Measurements from ENCODE around the gene TMEM272. TPM values are rescaled to one million over a fixed set of nuclear protein-coding genes. Genes with fewer than 3 reads are reported as not detected.

The TMEM272 gene
- total and polyA plus RNA-seq, 2 donors (not counting 1 experiment from before 2014, with no cell fraction given), result not detected

- peak; percentile 89 for DNase-seq
- H4K20me1 ChIP-seq (ENCODE audit: control insufficient read depth, insufficient read depth, low read length, poor library complexity, severe bottlenecking), result no peaks in the 10 kb centered on the region
- no peaks in the 10 kb centered on the region for H3K27me3 ChIP-seq (replicated peaks in 1 of 4; ENCODE audit: control extremely low read depth in 1 of 4, control insufficient read depth in 3 of 4, insufficient read depth in 4 of 4, low read length in 3 of 4)
- peak; percentile 89 for ATAC-seq (ENCODE audit: low read depth)
- H3K36me3 ChIP-seq (replicated peaks in 1 of 2; ENCODE audit: control extremely low read depth in 1 of 2, control insufficient read depth in 1 of 2, extremely low read depth in 1 of 2, insufficient read depth in 2 of 2, low read length in 1 of 2), result no peaks in the 10 kb centered on the region
- peak overlapping the region; percentile 75 for H2AFZ ChIP-seq (ENCODE audit: insufficient read depth, low read depth, low read length, poor library complexity, severe bottlenecking)
- Mint-ChIP-seq H3K27ac (peak overlapping the region; percentile 73), H3K9me3 (ENCODE audit: insufficient read depth) (no peaks in the 10 kb centered on the region), H3K4me1 (peaks cover 32% of the 10 kb centered on the region), H3K4me3 (peak overlapping the region; percentile 7), H3K27me3 (no peaks in the 10 kb centered on the region)
- ChIA-PET POLR2A (interaction anchor here (0.5 to 0.9 kb wide), 3 partner anchors 19 to 387 kb away, joined by 3 to 8 read pairs (median 6); no protein-coding TSS in a partner anchor), CTCF (interaction anchor here (0.6 to 5.8 kb wide), 40 partner anchors 8 to 440 kb away, joined by 3 to 125 read pairs (median 3); partner anchors contain the start of genes ALG11, NEK3, NEK5 and TMEM272)
- H3K9ac ChIP-seq (ENCODE audit: low read length), result peak overlapping the region; percentile 26
- no peaks in the 10 kb centered on the region for H3K9me3 ChIP-seq (ENCODE audit: control extremely low read depth in 1 of 3, control insufficient read depth in 2 of 3, insufficient read depth in 1 of 3, low read length in 2 of 3)
- TF ChIP-seq CTCF (IDR thresholded peaks at IDR 0.05), result peak; percentile 88
- no peak for TF ChIP-seq EZH2 (IDR thresholded peaks at IDR 0.05; ENCODE audit: borderline replicate concordance, insufficient read depth, low read depth, low read length, poor library complexity, severe bottlenecking)
- H3K79me2 ChIP-seq (ENCODE audit: control insufficient read depth, insufficient read depth, low read length), result no peaks in the 10 kb centered on the region
- H3K4me3 ChIP-seq (ENCODE audit: control extremely low read depth in 1 of 5, extremely low read depth in 1 of 5, insufficient read depth in 1 of 5, low read depth in 2 of 5, low read length in 4 of 5), result peak overlapping the region in 3 of 5 experiments; percentile 19 to 30 (median 20)
- WGBS (ENCODE audit: insufficient coverage), result 25% methylated on average over 10 of the region's 13 CpGs
- peaks cover 22 to 25% of the 10 kb centered on the region in 2 donors for H3K4me1 ChIP-seq (ENCODE audit: control insufficient read depth in 2 of 2, insufficient read depth in 2 of 2, low read length in 2 of 2)
- peak overlapping the region; percentile 69 for H3K4me2 ChIP-seq (replicated peaks; ENCODE audit: low read depth, low read length, poor library complexity, severe bottlenecking)
- intact Hi-C loops (cut with micrococcal nuclease), result loop anchor here (1.0 to 5.0 kb wide), 4 partner anchors 17 to 637 kb away; partner anchors contain the start of gene VPS36
- no peak overlapping the region for H3K27ac ChIP-seq (ENCODE audit: low read length in 2 of 2)
Observed at GRCh38 chr13:51814825-51815650, 29.9 kb downstream of the TMEM272 start.

- no peak for DNase-seq
- Mint-ChIP-seq H3K4me3 (no peak overlapping the region), H3K27me3 (no peaks in the 10 kb centered on the region), H3K27ac (no peak overlapping the region), H3K4me1 (peaks cover 31% of the 10 kb centered on the region), H3K9me3 (ENCODE audit: insufficient read depth) (no peaks in the 10 kb centered on the region)
- intact Hi-C loops (cut with micrococcal nuclease), result no loop called here
- Histone ChIP-seq H3K4me3 (ENCODE audit: control extremely low read depth in 1 of 5, extremely low read depth in 1 of 5, insufficient read depth in 1 of 5, low read depth in 2 of 5, low read length in 4 of 5) (no peak overlapping the region), H3K9ac (ENCODE audit: low read length) (no peak overlapping the region), H3K27ac (ENCODE audit: low read length in 2 of 2) (no peak overlapping the region), H4K20me1 (ENCODE audit: control insufficient read depth, insufficient read depth, low read length, poor library complexity, severe bottlenecking) (no peaks in the 10 kb centered on the region), H3K4me1 (ENCODE audit: control insufficient read depth in 2 of 2, insufficient read depth in 2 of 2, low read length in 2 of 2) (peaks cover 22 to 25% of the 10 kb centered on the region in 2 donors), H3K4me2 (replicated peaks; ENCODE audit: low read depth, low read length, poor library complexity, severe bottlenecking) (no peak overlapping the region), H3K9me3 (ENCODE audit: control extremely low read depth in 1 of 3, control insufficient read depth in 2 of 3, insufficient read depth in 1 of 3, low read length in 2 of 3) (no peaks in the 10 kb centered on the region), H3K79me2 (ENCODE audit: control insufficient read depth, insufficient read depth, low read length) (no peaks in the 10 kb centered on the region), H2AFZ (ENCODE audit: insufficient read depth, low read depth, low read length, poor library complexity, severe bottlenecking) (no peak overlapping the region), H3K36me3 (replicated peaks in 1 of 2; ENCODE audit: control extremely low read depth in 1 of 2, control insufficient read depth in 1 of 2, extremely low read depth in 1 of 2, insufficient read depth in 2 of 2, low read length in 1 of 2) (no peaks in the 10 kb centered on the region), H3K27me3 (replicated peaks in 1 of 4; ENCODE audit: control extremely low read depth in 1 of 4, control insufficient read depth in 3 of 4, insufficient read depth in 4 of 4, low read length in 3 of 4) (no peaks in the 10 kb centered on the region)
- TF ChIP-seq CTCF (IDR thresholded peaks at IDR 0.05) (no peak), EZH2 (IDR thresholded peaks at IDR 0.05; ENCODE audit: borderline replicate concordance, insufficient read depth, low read depth, low read length, poor library complexity, severe bottlenecking) (no peak)
- CTCF ChIA-PET, result interaction anchor here (0.7 to 5.8 kb wide), 19 partner anchors 7 to 397 kb away, joined by 3 to 125 read pairs (median 8); partner anchors contain the start of genes NEK3, NEK5 and TMEM272
- POLR2A ChIA-PET, result interaction anchor here (0.6 kb wide), 1 partner anchor 386 kb away, joined by 3 read pairs; no protein-coding TSS in a partner anchor
- no peak for ATAC-seq (ENCODE audit: low read depth)
- 100% methylated on average over 1 of the region's 2 CpGs for WGBS (ENCODE audit: insufficient coverage)
Observed at GRCh38 chr13:51814071-51814470, 30.9 kb downstream of the TMEM272 start.
